ENCODE results near the gene KIAA1328. TPM values are rescaled to one million over a fixed set of nuclear protein-coding genes. Genes with fewer than 3 reads are reported as not detected.

The KIAA1328 gene
- total RNA-seq, 6 experiments from 2014 or later = 2.0 to 4.5 (median 2.9) TPM

DNA sequence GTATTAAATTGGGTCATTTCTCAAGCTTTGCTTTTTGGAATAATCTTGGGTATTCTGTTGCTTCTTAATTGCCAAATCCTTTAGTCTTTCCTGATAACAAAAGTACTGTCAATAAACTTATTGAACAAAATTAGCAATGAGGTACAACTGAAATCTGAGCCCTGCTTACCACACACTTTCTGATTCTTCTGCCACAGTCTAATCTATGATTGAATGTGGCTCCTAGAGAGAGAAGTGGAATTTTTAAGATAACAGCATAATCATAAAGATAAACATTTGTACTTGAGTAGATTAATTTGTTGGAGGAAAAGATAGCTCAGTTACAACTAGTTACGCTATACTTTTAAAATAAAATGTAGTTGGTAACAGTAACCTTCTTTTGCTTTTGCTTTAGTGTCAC is 381.9 kb downstream of the KIAA1328 start:
- H3K4me1 ChIP-seq = no peaks in the 10 kb centered on the region
- no peaks in the 10 kb centered on the region for H3K27me3 ChIP-seq
- TF ChIP-seq, protein P1, sequence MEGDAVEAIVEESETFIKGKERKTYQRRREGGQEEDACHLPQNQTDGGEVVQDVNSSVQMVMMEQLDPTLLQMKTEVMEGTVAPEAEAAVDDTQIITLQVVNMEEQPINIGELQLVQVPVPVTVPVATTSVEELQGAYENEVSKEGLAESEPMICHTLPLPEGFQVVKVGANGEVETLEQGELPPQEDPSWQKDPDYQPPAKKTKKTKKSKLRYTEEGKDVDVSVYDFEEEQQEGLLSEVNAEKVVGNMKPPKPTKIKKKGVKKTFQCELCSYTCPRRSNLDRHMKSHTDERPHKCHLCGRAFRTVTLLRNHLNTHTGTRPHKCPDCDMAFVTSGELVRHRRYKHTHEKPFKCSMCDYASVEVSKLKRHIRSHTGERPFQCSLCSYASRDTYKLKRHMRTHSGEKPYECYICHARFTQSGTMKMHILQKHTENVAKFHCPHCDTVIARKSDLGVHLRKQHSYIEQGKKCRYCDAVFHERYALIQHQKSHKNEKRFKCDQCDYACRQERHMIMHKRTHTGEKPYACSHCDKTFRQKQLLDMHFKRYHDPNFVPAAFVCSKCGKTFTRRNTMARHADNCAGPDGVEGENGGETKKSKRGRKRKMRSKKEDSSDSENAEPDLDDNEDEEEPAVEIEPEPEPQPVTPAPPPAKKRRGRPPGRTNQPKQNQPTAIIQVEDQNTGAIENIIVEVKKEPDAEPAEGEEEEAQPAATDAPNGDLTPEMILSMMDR (IDR thresholded peaks at IDR 0.05) = no peak
- no peak for TF ChIP-seq POLR2A (IDR thresholded peaks at IDR 0.05)
- H3K36me3 ChIP-seq = no peaks in the 10 kb centered on the region
- DNase-seq (no peak), ATAC-seq (no peak)
- H3K4me3 ChIP-seq = no peak overlapping the region
- intact Hi-C loops (cut with DNase I) = no loop called here
- no peak overlapping the region for H3K27ac ChIP-seq
- H3K9me3 ChIP-seq = no peaks in the 10 kb centered on the region
- 93% methylated on average over 1 of the region's 1 CpG for WGBS (ENCODE audit: insufficient coverage, low coverage, low lambda C conversion rate, missing lambda C conversion rate)

DNA sequence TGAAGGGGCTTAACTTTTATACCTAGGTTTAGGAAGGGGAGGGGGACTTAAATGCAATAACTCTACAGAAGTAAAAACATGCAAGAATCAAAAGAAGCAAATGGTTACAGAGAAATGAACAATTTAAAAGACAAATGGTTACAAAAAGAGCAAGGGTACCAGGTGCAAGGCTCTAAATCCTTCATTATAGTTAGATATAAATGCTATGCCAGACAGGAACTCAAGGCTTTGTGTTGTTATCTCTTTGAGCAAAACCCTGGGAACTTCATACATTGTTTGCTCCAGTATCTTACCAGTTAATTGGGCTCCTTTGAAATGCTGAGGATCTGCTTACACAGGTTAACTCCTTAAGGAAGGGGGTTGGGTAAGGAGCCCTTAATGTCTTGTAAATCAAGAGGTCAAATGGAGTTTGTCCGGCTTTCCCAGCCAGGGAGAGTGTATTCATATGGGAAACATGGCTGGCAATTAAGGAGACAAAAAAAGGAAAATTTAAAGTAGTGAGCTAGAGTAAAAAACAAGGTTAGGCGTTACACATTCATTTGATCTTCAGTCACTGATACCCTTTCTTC is 389.2 kb downstream of the KIAA1328 start:
- TF ChIP-seq, protein P1 (IDR thresholded peaks at IDR 0.05) = no peak
- DNase-seq (no peak), ATAC-seq (no peak)
- Histone ChIP-seq H3K27me3 (no peaks in the 10 kb centered on the region), H3K36me3 (no peaks in the 10 kb centered on the region), H3K27ac (no peak overlapping the region), H3K4me3 (no peak overlapping the region), H3K4me1 (no peaks in the 10 kb centered on the region), H3K9me3 (no peaks in the 10 kb centered on the region)
- intact Hi-C loops (cut with DNase I) = no loop called here
- WGBS (ENCODE audit: insufficient coverage, low coverage, low lambda C conversion rate, missing lambda C conversion rate) = 69% methylated on average over 2 of the region's 2 CpGs

DNA sequence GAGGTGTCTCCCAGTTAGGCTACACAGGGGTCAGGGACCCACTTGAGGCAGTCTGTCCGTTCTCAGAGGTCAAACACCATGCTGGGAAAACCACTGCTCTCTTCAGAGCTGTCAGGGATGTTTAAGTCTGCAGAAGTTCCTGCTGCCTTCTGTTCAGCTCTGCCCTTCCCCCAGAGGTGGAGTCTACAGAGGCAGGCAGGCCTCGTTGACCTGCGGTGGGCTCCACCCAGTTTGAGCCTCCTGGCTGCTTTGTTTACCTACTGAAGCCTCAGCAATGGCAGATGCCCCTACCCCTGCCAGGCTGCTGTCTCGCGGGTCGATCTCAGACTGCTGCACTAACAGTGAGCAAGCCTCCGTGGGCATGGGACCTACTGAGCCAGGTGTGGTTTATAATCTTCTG is 390.3 kb downstream of the KIAA1328 start:
- TF ChIP-seq, protein P1 (IDR thresholded peaks at IDR 0.05) = no peak
- no peak for TF ChIP-seq POLR2A (IDR thresholded peaks at IDR 0.05)
- no peaks in the 10 kb centered on the region for H3K36me3 ChIP-seq
- no peak overlapping the region for H3K27ac ChIP-seq
- no peaks in the 10 kb centered on the region for H3K9me3 ChIP-seq
- WGBS (ENCODE audit: insufficient coverage, low coverage, low lambda C conversion rate, missing lambda C conversion rate) = 84% methylated on average over 4 of the region's 7 CpGs
- no peaks in the 10 kb centered on the region for H3K4me1 ChIP-seq
- no peaks in the 10 kb centered on the region for H3K27me3 ChIP-seq
- no peak overlapping the region for H3K4me3 ChIP-seq
- ATAC-seq = no peak
- intact Hi-C loops (cut with DNase I) = no loop called here
- no peak for DNase-seq

DNA sequence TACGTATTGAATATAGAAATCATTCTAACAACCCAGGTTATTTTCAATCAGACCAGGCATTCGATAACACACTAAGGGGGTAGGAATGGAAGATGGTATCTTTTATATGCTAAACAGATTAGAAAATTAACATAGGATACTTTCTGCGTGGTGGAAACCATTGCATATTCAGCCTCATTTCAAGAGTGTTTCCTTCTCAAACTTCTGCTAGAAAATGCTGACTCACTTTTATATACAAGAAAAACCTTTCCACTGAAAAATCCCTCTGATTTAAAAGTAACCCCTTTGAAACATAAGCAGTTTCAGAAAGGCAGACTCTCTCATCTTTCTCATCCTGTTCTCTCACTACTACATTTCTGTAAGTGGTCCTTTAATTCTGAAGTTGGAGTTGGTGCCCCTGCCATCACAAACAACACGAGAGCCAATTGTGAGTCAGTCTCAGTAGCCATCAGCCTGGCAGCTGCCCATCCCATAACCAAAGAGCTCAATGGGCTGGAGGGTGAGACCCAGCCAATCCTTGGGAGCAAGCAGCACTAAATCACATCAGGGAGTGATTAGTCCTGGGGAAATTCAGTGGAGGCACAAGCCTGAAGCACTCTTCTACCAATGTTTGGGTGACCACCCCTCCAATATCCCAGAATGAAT is 393.5 kb downstream of the KIAA1328 start:
- no peak overlapping the region for H3K4me3 ChIP-seq
- DNase-seq = no peak
- WGBS (ENCODE audit: insufficient coverage, low coverage, low lambda C conversion rate, missing lambda C conversion rate) = 77% methylated on average over 4 of the region's 4 CpGs
- TF ChIP-seq, protein P1 (IDR thresholded peaks at IDR 0.05) = no peak
- TF ChIP-seq POLR2A (IDR thresholded peaks at IDR 0.05) = no peak
- no peak overlapping the region for H3K27ac ChIP-seq
- no peaks in the 10 kb centered on the region for H3K36me3 ChIP-seq
- no peaks in the 10 kb centered on the region for H3K4me1 ChIP-seq
- intact Hi-C loops (cut with DNase I) = no loop called here
- H3K9me3 ChIP-seq = no peaks in the 10 kb centered on the region
- ATAC-seq = no peak
- H3K27me3 ChIP-seq = no peaks in the 10 kb centered on the region

Data from right lobe of liver (tissue), 6 donors.